Colonic mucosa (tissue), 4 donors: Measurements from ENCODE around the gene NMRAL1. TPM values are rescaled to one million over a fixed set of nuclear protein-coding genes. Genes with fewer than 3 reads are reported as not detected.

Experiments
- DNase-seq: peaks from one replicate; pipeline ENCODE4 v3.0.0-alpha.2; 2020
- H3K27ac ChIP-seq: fragments of 200-600 bp; one replicate; pipeline ENCODE4 v1.8.0; 2021
- H3K27me3 ChIP-seq: fragments of 200-600 bp; one replicate; pipeline ENCODE4 v1.8.0; 2021
- H3K36me3 ChIP-seq: fragments of 200-600 bp; one replicate; pipeline ENCODE4 v1.8.0; 2021
- H3K4me1 ChIP-seq: fragments of 200-600 bp; one replicate; pipeline ENCODE4 v1.8.0; 2021; ENCODE audit warnings: mild to moderate bottlenecking
- H3K4me3 ChIP-seq: fragments of 200-600 bp; one replicate; pipeline ENCODE4 v1.8.0; 2021
- H3K9ac ChIP-seq, 2 donors: one replicate each; pipeline ENCODE4 v1.7.0; 2013; ENCODE audit warnings: control low read depth in 2 of 2, low read depth in 2 of 2, low read length in 2 of 2
- H3K9me3 ChIP-seq: fragments of 200-600 bp; one replicate; pipeline ENCODE4 v1.8.0; 2021
- CTCF ChIP-seq: fragments of 200-600 bp; IDR thresholded peaks from one replicate; pipeline ENCODE4 v1.8.0; 2022; ENCODE audit warnings: antibody characterized with exemption, mild to moderate bottlenecking
- intact Hi-C: fragments of 100-400 bp; cut with DNase I; formaldehyde crosslinking; loops from one replicate; pipeline ENCODE4 v1.14.1; 2022
- total RNA-seq, 2 donors: library from RNA; stranded (reverse); fragmentation: NEBNext Ultra II Directional in 1 of 2; extraction: Animal tissue kit (Norgen Biotek cat#: 25700) in 1 of 2; gene quantifications; one replicate each; pipeline ENCODE4 v1.2.1, GENCODE V29; 2021
- donor health status: healthy.
- donor health status: DM: no; HTN: no; CAD: no.
- donor health status: DM: no; HTN: no; CAD: no.

Gene NMRAL1
- total RNA-seq, 2 donors from 2014 or later, result 25.8 to 40.2 TPM

GRCh38 chr16:4443986-4444385 lies 30.4 kb downstream of the NMRAL1 start:
- H3K27me3 ChIP-seq, result no peaks in the 10 kb centered on the region
- H3K36me3 ChIP-seq, result peaks cover 24% of the 10 kb centered on the region
- no peak for DNase-seq
- no peak overlapping the region for H3K9ac ChIP-seq
- H3K27ac ChIP-seq, result no peak overlapping the region
- no peak for TF ChIP-seq CTCF
- no peaks in the 10 kb centered on the region for H3K4me1 ChIP-seq
- intact Hi-C loops, result no loop called here
- no peak overlapping the region for H3K4me3 ChIP-seq
- no peaks in the 10 kb centered on the region for H3K9me3 ChIP-seq

- Histone ChIP-seq H3K27ac (no peak overlapping the region), H3K36me3 (peaks cover 24% of the 10 kb centered on the region), H3K4me3 (no peak overlapping the region), H3K9me3 (no peaks in the 10 kb centered on the region), H3K27me3 (no peaks in the 10 kb centered on the region), H3K4me1 (no peaks in the 10 kb centered on the region), H3K9ac (no peak overlapping the region)
- no peak for TF ChIP-seq CTCF
- intact Hi-C loops, result no loop called here
- no peak for DNase-seq
Observed at GRCh38 chr16:4443271-4443670, 31.2 kb downstream of the NMRAL1 start.

- TF ChIP-seq CTCF, result no peak
Observed at GRCh38 chr16:4442371-4442770, 32.1 kb downstream of the NMRAL1 start.

GRCh38 chr16:4437366-4437765 lies 37.1 kb downstream of the NMRAL1 start:
- no peaks in the 10 kb centered on the region for H3K4me1 ChIP-seq
- no peak overlapping the region for H3K27ac ChIP-seq
- DNase-seq, result no peak
- peaks cover 26% of the 10 kb centered on the region for H3K36me3 ChIP-seq
- TF ChIP-seq CTCF, result no peak
- no peaks in the 10 kb centered on the region for H3K9me3 ChIP-seq
- H3K9ac ChIP-seq, result no peak overlapping the region
- H3K27me3 ChIP-seq, result no peaks in the 10 kb centered on the region
- no peak overlapping the region for H3K4me3 ChIP-seq
- intact Hi-C loops, result no loop called here

More at GRCh38 chr16:4442371-4442770, 32.1 kb downstream of the NMRAL1 start:
- Histone ChIP-seq H3K4me1 (no peaks in the 10 kb centered on the region), H3K27me3 (no peaks in the 10 kb centered on the region), H3K9me3 (no peaks in the 10 kb centered on the region), H3K4me3 (no peak overlapping the region), H3K9ac (no peak overlapping the region), H3K36me3 (peaks cover 27% of the 10 kb centered on the region), H3K27ac (no peak overlapping the region)
- intact Hi-C loops, result no loop called here
- DNase-seq, result no peak

- H3K4me3 ChIP-seq, result no peak overlapping the region
- no peak overlapping the region for H3K9ac ChIP-seq
- H3K9me3 ChIP-seq, result no peaks in the 10 kb centered on the region
- H3K27me3 ChIP-seq, result no peaks in the 10 kb centered on the region
- peaks cover 13% of the 10 kb centered on the region for H3K36me3 ChIP-seq
- no peak for TF ChIP-seq CTCF
- no peak for DNase-seq
- no peak overlapping the region for H3K27ac ChIP-seq
- no peaks in the 10 kb centered on the region for H3K4me1 ChIP-seq
- intact Hi-C loops, result no loop called here
Observed at GRCh38 chr16:4435337-4436067, 38.9 kb downstream of the NMRAL1 start.
